Stomach (tissue), 9 donors: ENCODE results near the gene PSMD1. TPM values are rescaled to one million over a fixed set of nuclear protein-coding genes. Genes with fewer than 3 reads are reported as not detected.

ENCODE experiments used
- DNase-seq, 2 donors: peaks; one replicate each; pipeline versions ENCODE4 v3.0.0 to v3.0.0-alpha.2; 2013 to 2019
- H3K27ac ChIP-seq, 5 donors: fragments of 200-600 bp in 4 of 5; sonication (generic) in 4 of 5; one replicate each; pipeline ENCODE4 v1.5.1; 2013 to 2019; ENCODE audit warnings: mild to moderate bottlenecking in 1 of 5, moderate library complexity in 1 of 5
- H3K27me3 ChIP-seq, 3 donors: fragments of 200-600 bp; sonication (generic); one replicate each; pipeline ENCODE4 v1.5.1; 2017 to 2019; ENCODE audit warnings: mixed run types in 1 of 3
- H3K36me3 ChIP-seq, 4 donors: fragments of 200-600 bp; sonication (generic); 1 replicate in 3 of 4; 2 replicates in 1 of 4; pipeline ENCODE4 v1.5.1; 2016 to 2019
- H3K4me1 ChIP-seq, 4 donors: fragments of 200-600 bp; sonication (generic); one replicate each; pipeline ENCODE4 v1.5.1; 2016 to 2019
- H3K4me3 ChIP-seq, 4 donors: fragments of 200-600 bp; sonication (generic) in 3 of 4; one replicate each; pipeline ENCODE4 v1.5.1; 2016 to 2019; ENCODE audit warnings: mild to moderate bottlenecking in 1 of 4
- H3K9me3 ChIP-seq, 4 donors: fragments of 200-600 bp; sonication (generic); one replicate each; pipeline ENCODE4 v1.5.1; 2016 to 2019
- EP300 ChIP-seq: sonication (generic); formaldehyde crosslinking; IDR thresholded peaks from one replicate; pipeline ENCODE4 v1.6.1; 2017; ENCODE audit warnings: antibody characterized with exemption
- POLR2A ChIP-seq, 4 donors: fragments of 450-650 bp; IDR thresholded peaks; one replicate each; pipeline ENCODE4 v1.6.1; 2016; ENCODE audit warnings: antibody characterized with exemption in 4 of 4, control low read depth in 2 of 4, mild to moderate bottlenecking in 1 of 4, moderate library complexity in 1 of 4
- POLR2AphosphoS5 ChIP-seq, 3 donors: sonication (generic); formaldehyde crosslinking; IDR thresholded peaks; one replicate each; pipeline ENCODE4 v1.6.1; 2016; ENCODE audit warnings: antibody characterized with exemption in 3 of 3
- WGBS, 5 donors: extraction: QIAGEN DNeasy Blood & Tissue Kit in 3 of 5; methylation state at CpG; one replicate each; pipeline versions ENCODE4 v1.1.5 to v1.1.7; 2013 to 2018; 5-methylcytosine and 5-hydroxymethylcytosine counted together
- intact Hi-C: fragments of 100-400 bp; cut with DNase I; formaldehyde crosslinking; loops from one replicate; pipeline ENCODE4 v1.15.1; 2023; ENCODE audit warnings: low total_unique reads
- polyA plus RNA-seq, 3 donors: library from polyadenylated mRNA; stranded (reverse); fragments of 200-250 nt; gene quantifications; one replicate each; pipeline ENCODE4 v1.2.3, GENCODE V29; 2013
- total RNA-seq, 5 donors: library from RNA; depleted of rRNA; stranded (reverse); fragments of >200 nt; gene quantifications; one replicate each; pipeline versions ENCODE4 v1.1.0 to v1.2.3, GENCODE V29; 2014 to 2016
- TF ChIP-seq, protein P1 (sequence below), 7 experiments: fragments of 450-650 bp in 4 of 7; fragments of 200-600 bp in 3 of 7; sonication (generic) in 3 of 7; IDR thresholded peaks; one replicate each; pipeline ENCODE4 v1.5.1; 2016 to 2019; ENCODE audit warnings: antibody characterized with exemption in 7 of 7, control low read depth in 2 of 7, mild to moderate bottlenecking in 1 of 7
- donor health status: healthy with polysubstance abuse.
- donor health status: Bipolar disorder and iron deficiency.
- donor health status: healthy.

The PSMD1 gene
- total and polyA plus RNA-seq, 8 donors: 31.9 to 96.4 (median 45.6) TPM

DNA sequence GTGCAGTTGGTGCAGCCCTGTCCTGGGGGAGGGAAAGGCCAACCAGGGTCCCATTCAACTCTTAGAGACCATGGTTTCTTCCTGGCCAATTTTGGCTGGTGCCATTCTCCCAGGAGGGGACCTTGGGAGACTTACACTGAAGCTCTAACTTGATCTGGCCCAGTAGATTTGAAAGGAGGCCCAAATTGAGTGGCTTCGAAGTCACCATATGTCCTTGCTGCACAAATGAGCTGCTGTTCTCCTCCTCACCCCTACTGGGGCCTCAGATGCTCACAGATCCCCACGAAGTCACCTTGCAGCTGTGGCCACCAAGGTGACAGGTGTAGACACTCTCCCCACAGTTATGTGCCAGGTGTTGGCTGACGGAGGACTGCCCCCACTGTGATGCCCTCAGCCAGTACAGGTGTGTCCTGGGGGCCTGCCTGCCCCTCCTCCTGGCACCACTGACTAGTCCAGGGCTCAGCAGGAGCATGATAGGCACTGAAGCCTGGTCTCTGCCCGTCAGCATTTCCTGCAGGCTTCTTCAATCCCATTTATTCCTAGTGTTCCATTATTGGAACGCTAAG, 24.0 kb upstream of the PSMD1 start:
- Histone ChIP-seq H3K4me3 (no peak overlapping the region), H3K27me3 (peaks cover 0 to 30% (median 15%) of the 10 kb centered on the region in 3 donors), H3K36me3 (no peaks in the 10 kb centered on the region), H3K27ac (no peak overlapping the region), H3K4me1 (peaks cover 5 to 19% (median 7%) of the 10 kb centered on the region in 4 donors), H3K9me3 (no peaks in the 10 kb centered on the region)
- intact Hi-C loops: no loop called here
- TF ChIP-seq EP300 (no peak), POLR2A (IDR thresholded peaks at IDR 0.05) (no peak), POLR2AphosphoS5 (IDR thresholded peaks at IDR 0.05) (no peak)
- TF ChIP-seq, protein P1, sequence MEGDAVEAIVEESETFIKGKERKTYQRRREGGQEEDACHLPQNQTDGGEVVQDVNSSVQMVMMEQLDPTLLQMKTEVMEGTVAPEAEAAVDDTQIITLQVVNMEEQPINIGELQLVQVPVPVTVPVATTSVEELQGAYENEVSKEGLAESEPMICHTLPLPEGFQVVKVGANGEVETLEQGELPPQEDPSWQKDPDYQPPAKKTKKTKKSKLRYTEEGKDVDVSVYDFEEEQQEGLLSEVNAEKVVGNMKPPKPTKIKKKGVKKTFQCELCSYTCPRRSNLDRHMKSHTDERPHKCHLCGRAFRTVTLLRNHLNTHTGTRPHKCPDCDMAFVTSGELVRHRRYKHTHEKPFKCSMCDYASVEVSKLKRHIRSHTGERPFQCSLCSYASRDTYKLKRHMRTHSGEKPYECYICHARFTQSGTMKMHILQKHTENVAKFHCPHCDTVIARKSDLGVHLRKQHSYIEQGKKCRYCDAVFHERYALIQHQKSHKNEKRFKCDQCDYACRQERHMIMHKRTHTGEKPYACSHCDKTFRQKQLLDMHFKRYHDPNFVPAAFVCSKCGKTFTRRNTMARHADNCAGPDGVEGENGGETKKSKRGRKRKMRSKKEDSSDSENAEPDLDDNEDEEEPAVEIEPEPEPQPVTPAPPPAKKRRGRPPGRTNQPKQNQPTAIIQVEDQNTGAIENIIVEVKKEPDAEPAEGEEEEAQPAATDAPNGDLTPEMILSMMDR (IDR thresholded peaks at IDR 0.05): no peak
- DNase-seq: no peak
- 74 to 95% (median 78%) methylated on average over 4 to 5 of the region's 5 CpGs for WGBS, 5 donors

DNA sequence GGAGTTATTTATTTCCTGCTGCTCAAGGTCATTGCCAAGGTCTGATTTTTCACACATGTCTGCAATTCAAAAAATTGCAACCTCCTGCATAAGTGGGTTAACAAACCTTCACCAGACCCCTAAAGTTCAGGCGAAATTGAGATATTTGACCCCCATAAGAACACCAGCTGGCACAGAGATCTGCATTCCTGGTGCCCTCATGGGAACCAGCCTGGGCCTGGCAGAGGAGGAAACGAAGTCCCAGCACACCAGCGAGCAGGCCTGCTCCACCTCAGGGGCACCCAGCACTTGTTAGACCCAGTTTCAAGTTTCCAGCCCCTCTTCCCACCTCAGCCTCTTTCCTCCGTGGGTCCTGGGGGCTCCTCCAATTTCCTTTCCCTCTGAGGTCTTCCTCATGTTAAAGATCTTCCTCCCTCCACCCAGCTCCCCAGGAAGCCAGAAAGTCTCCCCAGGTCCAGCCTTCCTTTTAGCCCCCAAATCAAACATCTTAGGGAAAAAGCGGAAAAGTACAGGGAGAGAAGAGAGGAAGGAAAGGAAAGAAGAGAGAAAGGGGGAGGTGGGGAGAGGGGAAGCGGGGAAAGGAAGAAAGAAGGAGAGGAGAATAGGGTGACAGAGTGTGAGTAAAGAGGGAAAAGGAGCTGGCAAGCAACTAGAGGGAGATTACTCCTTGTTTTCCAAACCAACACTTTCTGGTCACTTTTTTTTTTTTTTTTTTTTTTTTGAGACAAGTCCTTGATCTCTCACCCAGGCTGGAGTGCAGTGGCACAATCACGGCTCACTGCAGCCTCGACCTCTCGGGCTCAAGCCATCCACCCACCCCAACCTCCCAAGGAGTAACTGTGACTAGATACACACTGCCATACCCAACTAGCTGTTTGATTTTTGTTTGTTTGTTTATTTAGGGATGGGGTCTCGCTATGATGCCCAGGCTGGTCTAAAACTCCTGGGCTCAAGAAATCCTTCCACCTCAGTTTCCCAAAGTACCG, 23.2 kb upstream of the PSMD1 start:
- Histone ChIP-seq H3K9me3 (no peaks in the 10 kb centered on the region), H3K4me1 (peaks cover 5 to 24% (median 12%) of the 10 kb centered on the region in 4 donors), H3K4me3 (no peak overlapping the region), H3K36me3 (no peaks in the 10 kb centered on the region), H3K27me3 (peaks cover 3 to 37% (median 19%) of the 10 kb centered on the region in 3 donors), H3K27ac (no peak overlapping the region)
- WGBS, 5 donors: 51 to 68% (median 59%) methylated on average over 11 of the region's 11 CpGs
- TF ChIP-seq EP300: no peak
- no peak for TF ChIP-seq POLR2AphosphoS5 (IDR thresholded peaks at IDR 0.05)
- no peak for TF ChIP-seq POLR2A (IDR thresholded peaks at IDR 0.05)
- TF ChIP-seq, protein P1 (IDR thresholded peaks at IDR 0.05): no peak
- intact Hi-C loops: no loop called here
- no peak for DNase-seq

DNA sequence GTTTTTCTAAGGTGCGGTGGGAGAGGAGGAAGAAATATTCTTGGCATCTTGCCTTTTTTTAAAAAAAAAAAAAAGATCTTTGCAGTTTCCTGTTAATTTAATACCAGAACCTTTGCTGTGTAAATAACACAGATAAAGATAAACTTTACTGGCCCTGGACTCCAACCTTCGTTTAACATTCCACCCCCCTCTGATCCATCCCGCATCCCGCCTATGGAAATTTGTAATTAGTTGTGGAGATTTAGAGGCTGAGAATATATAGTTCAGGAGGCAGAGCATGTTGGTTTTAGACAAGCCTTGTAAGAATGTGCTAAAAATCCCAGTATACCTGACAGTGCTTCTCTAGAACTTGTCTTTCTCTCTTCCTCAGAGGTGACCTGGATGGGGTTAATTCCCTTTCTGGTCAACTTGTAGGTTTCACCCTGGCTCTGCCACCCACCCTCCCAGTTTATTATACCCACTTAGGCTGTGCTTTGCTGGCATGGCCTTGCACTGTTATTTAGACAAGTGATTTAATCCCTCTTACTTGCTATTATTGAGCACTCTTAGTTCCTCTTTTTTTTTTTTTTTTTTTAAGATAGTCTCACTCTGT, 22.3 kb upstream of the PSMD1 start:
- Histone ChIP-seq H3K27me3 (peaks cover 3 to 46% (median 19%) of the 10 kb centered on the region in 3 donors), H3K4me1 (peaks cover 7 to 33% (median 19%) of the 10 kb centered on the region in 4 donors), H3K27ac (no peak overlapping the region), H3K9me3 (no peaks in the 10 kb centered on the region), H3K4me3 (no peak overlapping the region), H3K36me3 (no peaks in the 10 kb centered on the region)
- 5 to 30% (median 19%) methylated on average over 4 of the region's 4 CpGs for WGBS, 5 donors
- intact Hi-C loops: no loop called here
- no peak for TF ChIP-seq POLR2A (IDR thresholded peaks at IDR 0.05)
- DNase-seq: no peak

DNA sequence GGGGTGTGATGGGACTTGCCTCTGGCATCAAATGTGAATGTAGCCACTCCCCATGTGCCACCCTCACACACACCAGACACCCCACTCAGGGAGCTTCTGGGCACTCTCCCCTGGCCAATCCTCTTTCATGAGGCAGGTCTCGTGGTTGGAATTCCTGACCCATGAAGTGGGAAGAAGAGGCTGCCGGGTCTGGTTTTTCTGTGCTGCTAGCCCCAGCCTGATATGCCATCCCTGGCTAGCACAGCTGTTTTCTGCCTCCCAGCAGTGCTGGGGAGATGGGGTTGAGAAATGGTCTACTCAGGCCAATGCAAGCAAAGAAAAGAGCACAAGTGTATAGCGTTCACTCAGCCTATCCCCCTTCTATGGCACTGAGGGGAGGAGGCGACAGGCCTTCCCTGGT, 20.5 kb upstream of the PSMD1 start:
- Histone ChIP-seq H3K27ac (no peak overlapping the region), H3K4me3 (no peak overlapping the region), H3K4me1 (peaks cover 14 to 47% (median 34%) of the 10 kb centered on the region in 4 donors), H3K9me3 (no peaks in the 10 kb centered on the region), H3K36me3 (no peaks in the 10 kb centered on the region), H3K27me3 (peaks cover 3 to 57% (median 19%) of the 10 kb centered on the region in 3 donors)
- WGBS, 5 donors: 70 to 91% (median 84%) methylated on average over 4 of the region's 4 CpGs
- no peak for DNase-seq
- TF ChIP-seq EP300: no peak
- TF ChIP-seq POLR2A (IDR thresholded peaks at IDR 0.05): no peak
- intact Hi-C loops: no loop called here

DNA sequence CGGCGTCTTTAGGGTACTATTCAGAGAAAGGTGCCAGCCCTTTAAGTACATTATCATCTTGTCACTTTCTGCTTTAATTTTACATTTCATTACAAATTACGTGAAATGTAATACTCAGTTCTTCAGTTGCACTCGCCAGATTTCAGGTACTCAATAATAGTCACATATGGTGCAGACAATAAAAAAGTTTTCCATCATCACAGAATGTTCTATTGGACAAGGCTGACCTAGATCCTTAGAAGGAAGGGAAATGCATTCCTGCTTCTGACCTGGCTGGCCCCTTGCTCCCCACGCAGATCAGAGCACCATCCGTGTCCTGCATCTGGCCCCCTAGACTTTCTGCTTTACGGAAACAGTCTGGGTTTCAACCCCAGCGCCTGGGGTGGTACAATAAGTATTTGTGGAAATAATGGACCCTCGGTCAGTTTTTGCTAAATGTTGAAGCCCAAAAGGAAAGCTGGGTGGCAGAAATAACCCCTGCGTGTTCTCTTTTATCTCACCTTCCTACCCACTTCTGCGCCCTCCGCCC, 20.0 kb upstream of the PSMD1 start:
- Histone ChIP-seq H3K27me3 (peaks cover 3 to 62% (median 19%) of the 10 kb centered on the region in 3 donors), H3K9me3 (no peaks in the 10 kb centered on the region), H3K4me3 (peak overlapping the region in 3 of 4 donors; percentile 42 to 55 (median 51)), H3K36me3 (peaks cover 0 to 2% (median 0%) of the 10 kb centered on the region in 4 donors), H3K27ac (peak overlapping the region in 1 of 5 donors; percentile 64), H3K4me1 (peaks cover 17 to 52% (median 36%) of the 10 kb centered on the region in 4 donors)
- intact Hi-C loops: no loop called here
- no peak for DNase-seq
- 52 to 64% (median 60%) methylated on average over 12 of the region's 12 CpGs for WGBS, 5 donors
- TF ChIP-seq POLR2A (IDR thresholded peaks at IDR 0.05): no peak
- no peak for TF ChIP-seq EP300
- TF ChIP-seq POLR2AphosphoS5 (IDR thresholded peaks at IDR 0.05): no peak
- TF ChIP-seq, protein P1 (IDR thresholded peaks at IDR 0.05): no peak
